ENCODE data around the gene CAPN14.
A peak's percentile ranks its signal among the peaks of the same experiment; 100 is the strongest.

CAPN14 gene, protein sequence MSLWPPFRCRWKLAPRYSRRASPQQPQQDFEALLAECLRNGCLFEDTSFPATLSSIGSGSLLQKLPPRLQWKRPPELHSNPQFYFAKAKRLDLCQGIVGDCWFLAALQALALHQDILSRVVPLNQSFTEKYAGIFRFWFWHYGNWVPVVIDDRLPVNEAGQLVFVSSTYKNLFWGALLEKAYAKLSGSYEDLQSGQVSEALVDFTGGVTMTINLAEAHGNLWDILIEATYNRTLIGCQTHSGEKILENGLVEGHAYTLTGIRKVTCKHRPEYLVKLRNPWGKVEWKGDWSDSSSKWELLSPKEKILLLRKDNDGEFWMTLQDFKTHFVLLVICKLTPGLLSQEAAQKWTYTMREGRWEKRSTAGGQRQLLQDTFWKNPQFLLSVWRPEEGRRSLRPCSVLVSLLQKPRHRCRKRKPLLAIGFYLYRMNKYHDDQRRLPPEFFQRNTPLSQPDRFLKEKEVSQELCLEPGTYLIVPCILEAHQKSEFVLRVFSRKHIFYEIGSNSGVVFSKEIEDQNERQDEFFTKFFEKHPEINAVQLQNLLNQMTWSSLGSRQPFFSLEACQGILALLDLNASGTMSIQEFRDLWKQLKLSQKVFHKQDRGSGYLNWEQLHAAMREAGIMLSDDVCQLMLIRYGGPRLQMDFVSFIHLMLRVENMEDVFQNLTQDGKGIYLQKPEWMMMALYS

GRCh38 chr2:31217465-31218200, at the start of gene CAPN14:
Gene CAPN14, minus strand, starts transcription at chr2:31217515. Its CDS starts 12,068 bp downstream, at chr2:31205447.
- Mint-ChIP-seq H3K4me1 (ENCODE audit: low read depth) (peaks cover 17% of the 10 kb centered on the region), H3K4me3 (no peak within 1 kb of the TSS), H3K9me3 (no peaks in the 10 kb centered on the region), H3K36me3 (ENCODE audit: low read depth) (no peaks in the 10 kb centered on the region), H3K27ac (no peak within 1 kb of the TSS), H3K27me3 (peaks cover 10% of the 10 kb centered on the region)
- DNase-seq = no peak

DNA sequence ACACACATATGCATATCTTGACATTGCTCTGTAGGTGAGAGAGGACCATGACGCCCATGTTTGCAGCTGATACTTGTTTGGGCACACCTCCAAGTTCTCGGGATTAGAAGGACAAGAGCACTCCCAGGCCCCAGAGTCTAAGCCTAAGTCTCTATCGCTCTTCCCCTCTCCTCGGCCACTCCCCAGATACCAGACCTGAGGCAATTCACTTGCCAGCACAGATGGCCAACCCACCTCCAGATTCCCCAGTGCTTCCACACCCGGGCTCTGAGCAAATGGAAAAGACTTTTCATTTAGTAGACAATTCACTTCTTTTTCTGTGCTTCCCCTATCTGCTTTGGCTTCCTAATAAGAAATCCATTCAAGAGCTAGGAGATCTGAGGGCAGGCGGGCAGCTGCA, 49.5 kb upstream of the CAPN14 start:
- H3K27me3 Mint-ChIP-seq = no peaks in the 10 kb centered on the region
- no peak for DNase-seq
- H3K36me3 Mint-ChIP-seq (ENCODE audit: low read depth) = peaks cover 3% of the 10 kb centered on the region
- H3K9me3 Mint-ChIP-seq = no peaks in the 10 kb centered on the region
- H3K4me3 Mint-ChIP-seq = no peak overlapping the region
- no peak overlapping the region for H3K27ac Mint-ChIP-seq
- H3K4me1 Mint-ChIP-seq (ENCODE audit: low read depth) = no peaks in the 10 kb centered on the region

DNA sequence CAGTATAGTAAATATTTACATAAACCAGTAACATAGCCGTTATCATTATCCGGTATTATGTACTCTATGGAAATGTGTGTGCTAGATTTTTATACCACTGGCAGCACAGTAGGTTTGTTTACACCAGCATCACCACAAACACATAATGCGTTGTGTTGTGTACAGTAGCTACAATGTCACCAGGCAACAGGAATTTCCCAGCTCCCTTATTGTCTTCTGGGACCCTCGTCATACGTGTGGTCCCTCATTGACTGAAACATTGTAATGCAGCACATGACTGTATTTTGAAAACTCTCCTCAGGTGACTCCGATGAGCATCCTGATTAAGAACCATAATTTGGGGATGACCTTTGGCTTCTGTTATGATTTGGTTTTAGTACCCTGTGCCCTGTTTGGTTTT, 47.9 kb upstream of the CAPN14 start:
- Mint-ChIP-seq H3K4me3 (no peak overlapping the region), H3K9me3 (no peaks in the 10 kb centered on the region), H3K27ac (no peak overlapping the region), H3K4me1 (ENCODE audit: low read depth) (no peaks in the 10 kb centered on the region), H3K36me3 (ENCODE audit: low read depth) (peaks cover 7% of the 10 kb centered on the region), H3K27me3 (no peaks in the 10 kb centered on the region)
- DNase-seq = no peak

GRCh38 chr2:31263636-31264190, 46.4 kb upstream of the CAPN14 start:
- no peak overlapping the region for H3K27ac Mint-ChIP-seq
- no peaks in the 10 kb centered on the region for H3K4me1 Mint-ChIP-seq (ENCODE audit: low read depth)
- DNase-seq = no peak
- H3K27me3 Mint-ChIP-seq = no peaks in the 10 kb centered on the region
- no peaks in the 10 kb centered on the region for H3K9me3 Mint-ChIP-seq
- H3K36me3 Mint-ChIP-seq (ENCODE audit: low read depth) = peaks cover 7% of the 10 kb centered on the region
- H3K4me3 Mint-ChIP-seq = no peak overlapping the region

DNA sequence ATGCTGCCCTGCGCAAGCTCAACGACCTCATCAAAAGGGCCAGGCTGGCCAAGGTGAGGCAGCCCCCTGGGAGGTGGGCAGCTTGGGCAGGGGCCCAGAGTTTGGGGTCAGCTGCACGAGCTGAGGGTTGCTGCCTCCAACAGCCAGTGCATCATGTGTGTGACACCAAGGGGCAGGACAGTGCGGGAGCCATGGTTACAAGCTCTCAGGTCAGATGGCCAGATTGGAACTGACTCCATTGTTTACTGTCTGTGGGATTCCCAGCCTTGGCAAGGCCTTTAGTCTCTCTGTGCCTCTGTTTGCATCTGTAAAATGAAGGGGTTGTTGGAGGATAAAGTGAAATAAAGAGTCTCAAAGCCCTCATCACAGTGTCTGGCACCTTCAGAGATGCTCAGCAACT, 43.6 kb upstream of the CAPN14 start:
- Mint-ChIP-seq H3K9me3 (no peaks in the 10 kb centered on the region), H3K4me1 (ENCODE audit: low read depth) (no peaks in the 10 kb centered on the region), H3K36me3 (ENCODE audit: low read depth) (peaks cover 4% of the 10 kb centered on the region), H3K27me3 (no peaks in the 10 kb centered on the region), H3K27ac (no peak overlapping the region), H3K4me3 (no peak overlapping the region)
- no peak for DNase-seq

DNA sequence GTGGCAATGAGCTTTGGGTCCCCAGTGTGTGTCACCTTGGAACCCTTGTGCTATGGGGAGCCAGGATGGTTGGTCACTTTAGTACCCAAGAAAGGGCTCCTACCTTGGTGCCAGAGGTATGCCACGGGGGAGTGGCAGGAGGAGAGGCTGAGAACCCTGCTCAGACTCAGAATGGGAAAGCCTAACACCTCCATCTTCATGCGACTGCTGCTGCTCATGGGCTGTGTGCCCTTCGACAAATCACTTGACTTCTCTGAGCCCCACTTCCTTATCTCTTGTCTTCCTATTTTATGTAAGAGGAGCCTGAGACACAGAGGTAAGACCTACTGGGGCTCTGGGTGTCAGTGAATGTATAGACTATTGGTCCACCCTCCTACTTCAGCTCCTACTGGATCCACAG, 41.8 kb upstream of the CAPN14 start:
- no peaks in the 10 kb centered on the region for H3K4me1 Mint-ChIP-seq (ENCODE audit: low read depth)
- no peak overlapping the region for H3K27ac Mint-ChIP-seq
- DNase-seq = no peak
- H3K27me3 Mint-ChIP-seq = no peaks in the 10 kb centered on the region
- no peaks in the 10 kb centered on the region for H3K9me3 Mint-ChIP-seq
- peaks cover 4% of the 10 kb centered on the region for H3K36me3 Mint-ChIP-seq (ENCODE audit: low read depth)
- no peak overlapping the region for H3K4me3 Mint-ChIP-seq

DNA sequence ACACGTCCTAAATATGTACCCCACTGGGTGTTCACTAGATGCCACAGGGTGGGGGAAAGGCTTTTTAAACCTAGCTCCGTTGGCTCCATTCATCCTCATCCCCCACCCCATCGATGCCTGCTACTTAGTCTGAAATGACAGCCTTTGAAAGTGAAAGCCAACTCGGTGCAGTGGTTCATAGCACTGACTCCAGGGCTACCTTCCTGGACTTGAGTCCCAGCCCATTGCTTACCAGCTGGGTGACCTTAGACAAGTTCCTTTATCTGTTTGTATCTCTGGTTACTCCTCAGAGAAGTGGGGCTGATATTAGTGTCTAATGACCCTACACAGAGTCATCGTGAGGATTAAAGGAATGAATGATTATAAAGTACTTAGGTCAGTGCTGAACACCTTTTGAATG, 41.0 kb upstream of the CAPN14 start:
- no peaks in the 10 kb centered on the region for H3K9me3 Mint-ChIP-seq
- no peaks in the 10 kb centered on the region for H3K27me3 Mint-ChIP-seq
- no peaks in the 10 kb centered on the region for H3K4me1 Mint-ChIP-seq (ENCODE audit: low read depth)
- H3K36me3 Mint-ChIP-seq (ENCODE audit: low read depth) = peaks cover 4% of the 10 kb centered on the region
- no peak overlapping the region for H3K4me3 Mint-ChIP-seq
- DNase-seq = no peak
- no peak overlapping the region for H3K27ac Mint-ChIP-seq

DNA sequence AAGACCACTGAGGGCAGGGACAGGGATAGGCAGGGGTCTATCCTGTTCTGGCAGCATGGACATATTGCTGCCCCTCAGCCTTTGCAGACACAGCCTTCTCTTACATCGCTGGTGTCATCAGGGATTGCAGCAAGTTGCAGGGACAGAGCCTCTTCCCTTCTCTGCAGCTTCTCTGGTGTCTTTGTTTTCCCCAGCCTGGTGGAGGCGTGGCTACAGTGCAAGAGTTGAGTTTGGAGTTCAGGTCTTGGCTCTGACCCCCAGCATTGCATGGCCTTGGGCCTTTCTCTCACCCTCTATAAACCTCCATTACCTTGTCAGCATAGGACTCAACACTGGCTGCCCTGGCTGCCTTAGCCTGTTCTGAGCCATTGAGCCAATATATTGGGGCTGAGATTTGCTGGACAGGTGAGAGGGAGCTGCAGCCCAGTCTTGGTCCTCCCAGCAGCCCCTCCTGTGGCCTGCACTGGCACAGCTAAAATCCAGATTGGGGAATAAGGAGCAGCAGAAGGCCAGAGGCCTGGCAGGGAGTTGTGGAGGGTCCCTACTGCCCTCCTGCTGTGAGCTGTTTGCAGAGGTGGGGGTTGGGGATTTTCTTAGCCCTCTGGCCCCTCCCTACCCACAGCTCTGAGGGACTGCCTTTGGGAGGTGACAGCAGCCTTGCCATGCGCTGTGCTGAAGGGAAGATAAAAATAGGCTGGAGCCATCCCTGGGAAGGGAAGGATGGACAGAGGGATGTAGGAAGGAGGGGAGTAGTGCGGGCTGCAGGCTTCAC, 39.5 kb upstream of the CAPN14 start:
- no peaks in the 10 kb centered on the region for H3K9me3 Mint-ChIP-seq
- no peak overlapping the region for H3K4me3 Mint-ChIP-seq
- no peak overlapping the region for H3K27ac Mint-ChIP-seq
- H3K4me1 Mint-ChIP-seq (ENCODE audit: low read depth) = no peaks in the 10 kb centered on the region
- peaks cover 4% of the 10 kb centered on the region for H3K36me3 Mint-ChIP-seq (ENCODE audit: low read depth)
- no peaks in the 10 kb centered on the region for H3K27me3 Mint-ChIP-seq
- no peak for DNase-seq

DNA sequence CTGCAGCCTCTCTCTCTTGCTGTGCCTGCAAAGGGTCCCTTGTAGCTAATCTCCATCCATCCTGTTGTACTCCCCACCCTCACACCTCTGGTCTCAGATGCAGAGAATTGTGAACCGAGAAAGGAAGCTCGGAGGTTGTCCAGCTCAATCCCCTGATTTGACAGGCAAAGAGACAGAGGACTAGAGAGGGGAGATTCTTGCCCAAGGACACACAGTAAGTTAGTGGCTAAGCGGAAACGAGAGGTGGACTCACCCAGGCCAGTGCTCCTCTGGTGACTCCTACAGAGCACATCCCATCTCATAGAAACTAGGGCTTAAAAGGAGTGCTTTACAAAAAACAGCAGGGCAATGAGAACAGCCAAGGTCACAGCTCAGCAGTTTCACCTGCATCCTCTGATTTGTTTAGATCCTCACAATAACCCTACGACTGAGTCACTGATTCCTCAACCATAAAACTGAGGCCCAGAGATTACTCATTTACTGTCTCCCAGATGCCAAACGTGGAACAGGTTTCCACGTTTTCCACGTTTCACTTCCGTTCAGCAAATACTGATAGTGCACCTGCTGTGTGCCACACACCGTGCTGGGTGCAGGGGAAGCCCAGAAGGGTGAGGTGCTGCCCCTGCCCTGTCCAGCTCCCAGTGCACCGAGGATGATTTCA, 38.7 kb upstream of the CAPN14 start:
- Mint-ChIP-seq H3K9me3 (no peaks in the 10 kb centered on the region), H3K27me3 (no peaks in the 10 kb centered on the region), H3K36me3 (ENCODE audit: low read depth) (no peaks in the 10 kb centered on the region), H3K4me1 (ENCODE audit: low read depth) (no peaks in the 10 kb centered on the region), H3K4me3 (no peak overlapping the region), H3K27ac (no peak overlapping the region)
- no peak for DNase-seq

GRCh38 chr2:31254237-31255203, 37.2 kb upstream of the CAPN14 start:
- Mint-ChIP-seq H3K36me3 (ENCODE audit: low read depth) (no peaks in the 10 kb centered on the region), H3K4me3 (no peak overlapping the region), H3K27me3 (no peaks in the 10 kb centered on the region), H3K9me3 (no peaks in the 10 kb centered on the region), H3K27ac (peak overlapping the region; percentile 44), H3K4me1 (ENCODE audit: low read depth) (no peaks in the 10 kb centered on the region)
- DNase-seq = no peak

GRCh38 chr2:31253356-31254131, 36.2 kb upstream of the CAPN14 start:
- Mint-ChIP-seq H3K4me3 (no peak overlapping the region), H3K36me3 (ENCODE audit: low read depth) (no peaks in the 10 kb centered on the region), H3K9me3 (no peaks in the 10 kb centered on the region), H3K4me1 (ENCODE audit: low read depth) (no peaks in the 10 kb centered on the region), H3K27me3 (no peaks in the 10 kb centered on the region), H3K27ac (peak overlapping the region; percentile 7)
- no peak for DNase-seq

GRCh38 chr2:31251851-31252250, 34.5 kb upstream of the CAPN14 start:
- Mint-ChIP-seq H3K36me3 (ENCODE audit: low read depth) (no peaks in the 10 kb centered on the region), H3K27me3 (no peaks in the 10 kb centered on the region), H3K4me3 (no peak overlapping the region)

More at GRCh38 chr2:31251851-31252250, 34.5 kb upstream of the CAPN14 start:
- Mint-ChIP-seq H3K9me3 (no peaks in the 10 kb centered on the region), H3K27ac (no peak overlapping the region), H3K4me1 (ENCODE audit: low read depth) (no peaks in the 10 kb centered on the region)
- no peak for DNase-seq

All from activated T-cell treated with anti-CD3 and anti-CD28 coated beads, Interleukin-2, amount 50 U/mL, for 24 hours (primary cell).